ENCODE results near the gene ADGRG4. TPM values are rescaled to one million over a fixed set of nuclear protein-coding genes. Genes with fewer than 3 reads are reported as not detected.
"Not testable (repeated sequence)": the region's sequence is repeated elsewhere in the genome, so short reads cannot be mapped to it uniquely, and the experiment has no call there.

ADGRG4 gene
- polyA plus RNA-seq, 12 donors, result 0.03 to 0.06 (median 0.03) TPM; not detected in 2

DNA sequence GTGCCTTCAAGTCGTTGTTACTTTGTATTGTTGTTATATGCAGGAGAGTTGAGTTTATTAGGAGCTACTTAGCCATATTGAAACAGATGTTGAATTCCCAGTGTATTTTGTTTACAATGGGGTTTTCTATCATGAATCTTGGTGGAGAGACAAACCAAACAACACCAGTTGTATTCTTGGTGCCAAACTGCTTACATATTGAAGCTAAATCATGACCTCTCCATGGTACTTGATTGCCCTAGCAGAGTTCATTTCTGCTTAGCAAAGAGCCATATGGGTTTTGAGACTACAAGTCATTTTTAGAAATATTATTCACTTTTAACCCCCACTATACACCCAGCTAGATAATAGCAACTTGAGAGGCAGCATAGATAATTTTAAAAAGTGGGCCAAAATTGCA lies 85.4 kb downstream of the ADGRG4 start:
- no peak for DNase-seq

DNA sequence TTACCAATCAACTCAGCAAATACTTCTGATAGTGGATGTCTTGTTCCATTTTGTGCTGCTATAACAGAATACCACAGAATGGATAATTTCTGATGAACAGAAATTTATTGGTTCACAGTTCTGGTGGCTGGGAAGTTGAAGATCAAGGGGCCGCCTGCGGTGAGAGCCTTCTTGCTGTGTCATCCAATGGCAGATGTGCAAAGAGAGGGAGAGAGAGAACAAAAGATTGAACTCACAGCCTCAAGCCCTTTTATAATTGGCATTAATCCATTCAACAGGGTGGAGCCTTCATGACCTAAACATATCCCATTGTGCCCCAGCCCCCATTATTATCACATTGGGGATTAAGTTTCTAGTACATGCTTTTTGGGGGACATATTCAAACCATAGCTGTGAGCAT lies 86.1 kb downstream of the ADGRG4 start:
- no peak for DNase-seq

DNA sequence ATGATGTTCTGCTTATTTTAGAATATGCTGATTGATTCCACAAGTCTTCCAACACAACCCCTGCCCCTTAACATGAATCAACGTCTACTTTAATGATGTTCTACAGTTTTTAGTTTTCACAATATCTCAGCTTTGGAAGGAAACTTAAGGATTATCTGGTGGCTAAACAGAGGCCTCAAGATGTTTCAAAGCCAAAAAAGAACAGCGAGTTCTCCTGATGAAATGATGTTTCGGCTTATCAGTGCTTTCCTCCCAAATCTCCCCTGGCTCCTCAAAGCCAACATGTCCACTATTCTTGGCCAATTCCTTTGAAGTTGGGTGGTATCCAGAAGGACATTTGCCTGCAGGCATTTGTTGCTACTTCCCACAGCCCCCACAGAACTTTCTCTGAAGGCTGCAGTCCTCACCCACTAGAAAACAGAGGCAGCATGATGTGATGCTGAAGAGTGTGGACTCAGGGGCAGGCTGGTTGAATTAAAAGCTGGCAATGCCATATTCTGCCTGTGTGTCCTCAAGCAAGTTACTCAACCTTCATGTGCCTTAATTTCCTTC lies 87.3 kb downstream of the ADGRG4 start:
- no peak for DNase-seq

DNA sequence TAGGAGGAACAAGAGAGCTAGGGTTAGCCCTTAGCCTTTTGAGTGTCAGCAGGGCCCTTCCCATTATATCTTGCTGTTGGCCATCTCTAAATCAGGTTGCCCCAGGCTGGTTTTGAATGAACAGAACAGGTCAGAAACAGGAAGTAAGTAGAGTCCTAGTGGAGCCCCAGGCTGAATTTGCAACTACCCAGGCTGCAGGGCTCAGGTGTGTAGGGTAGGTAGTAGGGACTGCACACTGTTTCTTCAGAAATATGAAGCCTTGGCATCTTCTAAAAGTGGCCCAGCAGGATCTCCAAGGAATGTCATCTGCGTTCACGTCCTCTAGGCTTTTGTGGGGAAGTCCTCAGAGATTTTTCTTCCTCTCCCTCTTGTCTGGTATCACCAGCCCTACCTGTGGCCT lies 90.2 kb downstream of the ADGRG4 start:
- no peak for DNase-seq

DNA sequence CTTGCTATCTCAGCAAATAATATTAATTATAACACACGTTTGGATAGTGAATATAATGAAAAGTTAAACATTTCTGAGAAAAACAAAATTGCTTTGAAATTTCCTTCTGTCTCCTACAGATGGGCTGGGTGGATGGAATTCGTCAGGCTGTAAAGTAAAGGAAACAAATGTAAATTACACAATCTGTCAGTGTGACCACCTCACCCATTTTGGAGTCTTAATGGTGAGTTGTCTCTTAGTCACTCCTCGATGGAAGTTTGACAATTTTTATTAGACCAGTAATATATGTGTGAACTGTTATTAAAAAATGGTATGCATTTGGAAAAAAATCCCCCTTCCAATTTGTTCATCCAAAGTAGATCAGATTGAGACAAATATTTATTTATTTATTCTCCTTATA lies 94.5 kb downstream of the ADGRG4 start:
- no peak for DNase-seq

DNA sequence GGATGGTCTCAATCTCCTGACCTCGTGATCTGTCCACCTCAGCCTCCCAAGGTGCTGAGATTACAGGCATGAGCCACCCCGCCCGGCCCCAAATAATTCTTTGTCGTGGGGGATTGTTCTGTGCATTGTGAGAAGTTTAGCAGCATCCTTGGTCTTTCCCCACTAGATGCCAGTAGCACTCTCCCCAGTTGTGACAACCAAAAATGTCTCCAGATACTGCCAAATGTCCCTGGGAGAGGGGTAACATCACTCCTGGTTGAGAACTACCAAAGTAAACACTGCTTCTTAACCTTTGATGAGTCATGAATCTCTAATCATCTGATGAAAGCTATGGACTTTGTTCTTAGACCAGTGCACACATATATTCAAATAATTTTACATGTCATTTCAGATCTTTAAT lies 96.2 kb downstream of the ADGRG4 start:
- DNase-seq, result no peak

DNA sequence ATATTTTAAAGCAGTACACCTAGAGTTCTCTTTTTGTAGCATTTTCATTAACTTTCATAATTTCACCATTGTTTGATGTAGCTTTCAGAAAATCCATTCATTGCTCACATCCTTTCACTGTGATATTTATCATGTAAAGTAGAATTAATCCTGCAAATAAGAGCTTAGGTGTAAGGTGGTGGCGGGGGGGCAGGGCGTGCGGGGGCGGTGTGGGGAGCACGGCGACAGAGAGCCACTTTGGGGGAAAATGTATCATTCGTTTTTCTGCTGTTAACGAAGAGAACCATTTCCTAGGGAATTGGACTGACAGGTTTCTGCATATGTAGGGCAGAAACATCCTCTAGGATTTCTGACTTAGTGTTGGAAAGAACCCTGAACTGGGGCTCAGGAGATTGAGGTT lies 104.4 kb downstream of the ADGRG4 start:
- DNase-seq, result no peak

DNA sequence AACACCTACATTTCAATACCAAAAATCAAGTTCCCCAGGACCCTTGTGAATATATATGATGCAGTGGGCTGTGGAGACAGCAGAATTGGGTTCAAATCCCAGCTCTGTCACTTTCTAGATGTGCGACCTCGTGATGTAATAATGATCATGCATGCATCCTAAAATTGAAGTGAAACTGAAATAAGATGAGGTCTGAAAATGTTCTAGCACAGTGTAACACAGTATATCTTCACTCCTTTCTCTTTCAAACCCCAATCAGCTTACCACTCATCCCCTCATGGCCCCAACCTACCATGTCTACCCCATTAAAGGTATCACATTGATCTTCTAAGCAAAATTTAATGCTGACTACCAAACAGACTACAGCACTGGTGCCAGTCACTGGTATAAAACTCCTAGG lies 117.0 kb downstream of the ADGRG4 start:
- DNase-seq, result no peak

DNA sequence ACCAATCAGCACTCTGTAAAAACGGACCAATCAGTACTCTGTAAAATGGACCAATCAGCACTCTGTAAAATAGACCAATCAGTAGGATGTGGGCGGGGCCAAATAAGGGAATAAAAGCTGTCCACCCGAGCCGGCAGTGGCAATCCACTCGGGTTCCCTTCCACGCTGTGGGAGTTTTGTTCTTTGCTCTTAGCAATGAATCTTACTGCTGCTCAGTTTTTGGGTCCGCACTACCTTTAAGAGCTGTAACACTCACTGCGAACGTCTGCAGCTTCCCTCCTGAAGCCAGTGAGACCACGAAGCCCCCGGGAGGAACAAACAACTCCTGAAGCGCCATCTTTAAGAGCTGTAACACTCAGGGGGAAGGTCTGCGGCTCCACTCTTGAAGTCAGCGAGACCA lies 120.6 kb downstream of the ADGRG4 start:
- DNase-seq, result no peak

DNA sequence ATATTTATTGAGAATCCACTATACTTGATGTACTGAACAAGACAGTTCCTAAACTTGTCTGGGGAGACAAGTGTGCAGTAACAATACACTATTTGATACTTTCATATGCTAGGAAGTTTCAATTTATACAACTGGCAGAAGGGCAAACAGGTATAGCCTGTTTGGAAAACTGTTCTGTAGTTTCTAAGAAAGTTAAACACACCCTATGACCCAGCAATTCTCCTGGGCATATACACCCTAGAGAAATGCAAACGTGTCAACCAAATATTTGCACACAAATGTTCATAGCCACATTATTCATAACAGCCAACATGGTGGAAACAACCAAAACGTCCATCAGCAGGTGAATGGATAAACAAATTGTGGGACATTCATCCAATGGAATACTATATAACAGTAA lies 123.0 kb downstream of the ADGRG4 start:
- DNase-seq, result no peak

DNA sequence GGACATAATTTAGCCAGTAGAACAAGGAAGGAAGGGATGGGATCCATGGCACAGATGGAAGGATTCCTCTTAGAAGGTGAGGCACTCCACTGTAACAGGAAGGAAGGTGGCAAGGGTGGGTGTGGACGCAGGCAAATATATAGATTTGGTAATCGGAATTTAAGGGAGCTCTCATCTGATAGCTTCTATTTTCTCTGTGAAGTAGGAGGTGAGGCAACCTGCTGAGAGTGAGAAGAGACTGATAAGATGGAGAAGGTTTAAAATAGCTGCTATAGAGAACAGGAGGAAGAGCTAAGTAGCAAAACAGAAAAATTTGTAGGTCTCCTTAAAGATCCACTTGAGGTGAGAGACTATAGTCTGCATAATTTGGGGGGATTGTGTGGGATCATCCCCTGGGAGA lies 125.2 kb downstream of the ADGRG4 start:
- no peak for DNase-seq

DNA sequence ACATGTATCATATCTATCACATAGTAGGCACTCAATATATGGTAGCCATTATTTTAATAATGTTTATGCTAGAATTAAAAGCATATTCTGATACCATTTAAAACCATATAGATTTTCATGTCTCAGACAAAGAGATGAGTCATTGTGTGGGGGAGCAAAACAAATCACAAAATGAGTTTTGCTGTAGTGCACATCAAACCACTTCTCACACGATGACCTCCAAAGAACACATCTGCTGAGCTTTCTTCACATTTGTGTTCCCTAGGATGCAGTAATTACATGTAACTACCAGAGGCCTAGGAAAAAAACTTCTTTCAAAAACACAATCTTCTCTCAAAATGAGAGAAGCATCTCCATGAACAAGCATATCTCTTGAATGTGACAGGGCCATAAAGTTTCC lies 130.9 kb downstream of the ADGRG4 start:
- no peak for DNase-seq

DNA sequence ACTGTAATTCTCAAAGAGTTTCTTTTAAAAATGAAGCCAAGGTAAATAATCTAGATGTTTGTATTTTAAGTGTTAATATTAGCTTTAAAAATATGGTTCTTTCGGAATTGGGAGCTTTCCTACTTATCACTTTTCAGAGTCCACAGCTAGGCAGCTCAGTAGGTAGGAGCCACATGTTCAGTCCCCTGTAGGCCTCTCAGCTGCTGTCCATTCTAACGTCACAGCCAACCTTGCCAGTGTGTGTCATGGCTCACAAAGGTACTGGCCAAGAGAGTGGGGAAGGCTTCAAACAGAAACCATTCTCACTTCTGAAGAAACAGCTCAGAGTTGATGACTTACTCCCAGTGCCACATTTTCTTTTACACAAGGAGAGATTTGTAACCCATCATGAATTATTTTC lies 137.0 kb downstream of the ADGRG4 start:
- DNase-seq, result no peak

DNA sequence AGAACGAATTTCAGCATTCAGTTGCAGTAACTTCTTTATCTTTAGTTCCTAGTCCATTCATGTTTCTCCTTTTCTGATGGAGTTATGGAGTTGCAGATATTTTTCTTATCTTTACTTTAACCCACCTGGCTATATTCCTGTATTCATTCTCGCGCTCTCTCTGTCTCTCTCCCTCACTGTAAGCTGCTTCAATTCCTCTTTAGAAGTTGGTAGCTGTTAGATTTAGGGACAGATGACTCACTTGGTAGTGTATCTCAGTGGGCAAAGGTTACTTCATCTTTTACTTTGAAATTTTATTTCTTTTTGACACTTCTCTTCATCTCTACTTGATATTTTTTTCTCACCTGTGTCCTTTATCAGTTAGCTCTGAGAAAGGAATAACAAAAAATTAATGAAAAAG lies 137.4 kb downstream of the ADGRG4 start:
- no peak for DNase-seq

DNA sequence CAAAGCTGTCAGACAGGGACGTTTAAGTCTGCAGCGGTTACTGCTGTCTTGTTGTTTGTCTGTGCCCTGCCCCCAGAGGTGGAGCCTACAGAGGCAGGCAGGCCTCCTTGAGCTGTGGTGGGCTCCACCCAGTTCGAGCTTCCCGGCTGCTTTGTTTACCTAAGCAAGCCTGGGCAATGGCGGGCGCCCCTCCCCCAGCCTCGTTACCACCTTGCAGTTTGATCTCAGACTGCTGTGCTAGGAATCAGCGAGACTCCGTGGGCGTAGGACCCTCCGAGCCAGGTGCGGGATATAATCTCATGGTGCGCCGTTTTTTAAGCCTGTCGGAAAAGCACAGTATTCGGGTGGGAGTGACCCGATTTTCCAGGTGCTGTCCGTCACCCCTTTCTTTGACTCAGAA lies 144.9 kb downstream of the ADGRG4 start:
- not testable (repeated sequence) for DNase-seq

DNA sequence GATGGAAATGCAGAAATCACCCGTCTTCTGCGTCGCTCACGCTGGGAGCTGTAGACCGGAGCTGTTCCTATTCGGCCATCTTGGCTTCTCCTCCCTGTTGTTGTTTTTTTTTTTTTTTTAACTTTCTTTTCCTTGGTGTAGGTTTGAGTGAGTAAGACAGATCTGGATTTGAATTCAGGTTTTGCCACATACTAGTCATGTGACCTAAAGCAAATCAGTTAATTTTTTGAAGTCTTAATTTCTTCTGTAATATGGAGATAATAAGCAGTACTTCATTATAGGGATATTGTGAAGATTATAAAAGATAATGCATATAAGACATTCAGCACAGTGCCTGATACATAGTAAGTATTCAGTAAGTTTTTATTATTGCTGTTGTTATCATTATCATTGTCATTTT lies 145.4 kb downstream of the ADGRG4 start:
- no peak for DNase-seq

DNA sequence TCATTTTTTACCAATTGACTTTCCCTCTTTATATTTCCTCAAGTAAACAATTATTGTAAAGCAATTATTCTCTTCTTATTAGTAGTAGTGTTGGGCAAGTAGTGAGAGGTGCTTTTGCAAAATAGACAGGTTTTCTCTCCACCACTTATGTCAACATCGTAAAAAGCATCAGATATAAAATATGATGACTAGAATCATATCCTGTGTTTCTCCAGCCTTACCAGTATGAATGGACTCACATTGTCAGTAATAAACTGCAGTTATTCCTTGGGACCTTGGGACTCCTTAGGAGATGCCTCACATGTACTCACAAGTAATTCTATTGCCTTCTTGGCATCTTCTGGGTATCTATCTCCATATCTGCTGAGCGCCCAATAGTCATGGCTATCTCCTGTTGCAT lies 146.5 kb downstream of the ADGRG4 start:
- no peak for DNase-seq

DNA sequence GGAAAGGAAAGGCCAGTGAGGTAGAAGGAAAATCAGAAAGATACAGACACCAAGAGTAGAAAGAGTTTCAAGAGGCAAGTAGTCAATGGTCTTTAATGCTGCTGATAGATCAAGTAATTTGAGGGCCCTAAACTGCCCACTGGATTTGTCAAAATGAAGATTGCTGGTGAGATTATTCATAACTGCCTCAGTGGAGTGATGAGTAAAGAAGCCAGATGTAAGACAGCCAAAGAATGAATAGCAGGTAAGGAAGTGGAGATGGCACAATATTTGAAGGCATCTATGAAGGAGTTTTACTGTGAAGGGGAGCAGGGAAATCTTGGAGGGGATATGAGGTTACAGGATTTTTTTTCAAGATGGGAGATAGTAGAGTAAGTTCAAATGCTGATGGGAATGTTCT lies 147.2 kb downstream of the ADGRG4 start:
- no peak for DNase-seq

DNA sequence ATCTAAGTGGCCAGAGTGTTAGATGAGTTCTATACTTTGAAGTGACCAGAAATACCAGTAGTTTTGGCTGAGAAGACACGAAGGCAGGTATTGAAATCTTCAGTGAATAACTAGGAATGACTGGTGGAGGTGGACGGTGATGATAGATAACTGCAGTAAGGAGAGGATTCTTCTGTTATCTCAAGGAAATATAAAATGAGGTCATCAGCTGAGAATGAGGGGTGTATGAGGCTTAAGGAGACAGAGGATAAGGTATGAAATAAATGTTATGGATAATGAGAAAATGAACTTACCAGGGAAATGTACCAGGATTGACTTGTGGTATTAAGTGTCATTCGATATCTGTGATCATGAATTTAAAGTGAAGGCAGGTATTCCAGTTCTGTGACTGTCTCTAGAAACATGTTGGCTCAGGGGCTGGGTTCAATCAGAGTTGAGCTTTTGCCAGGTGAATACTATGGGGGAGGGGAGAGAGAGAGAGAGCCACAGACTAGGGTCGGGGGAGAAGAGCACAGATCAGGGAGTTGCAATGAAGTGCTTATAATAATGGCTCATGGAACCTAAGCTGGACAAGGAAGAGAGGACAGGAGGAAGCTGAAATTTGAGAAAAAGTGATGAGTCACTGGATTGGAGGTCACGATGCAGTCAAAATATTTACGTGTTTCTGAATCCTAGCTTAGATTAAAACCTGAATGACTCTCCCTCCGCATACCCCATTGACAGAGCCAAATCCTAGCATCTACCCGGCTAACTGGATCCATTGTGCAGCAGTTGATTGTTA lies 149.5 kb downstream of the ADGRG4 start:
- DNase-seq, result no peak

DNA sequence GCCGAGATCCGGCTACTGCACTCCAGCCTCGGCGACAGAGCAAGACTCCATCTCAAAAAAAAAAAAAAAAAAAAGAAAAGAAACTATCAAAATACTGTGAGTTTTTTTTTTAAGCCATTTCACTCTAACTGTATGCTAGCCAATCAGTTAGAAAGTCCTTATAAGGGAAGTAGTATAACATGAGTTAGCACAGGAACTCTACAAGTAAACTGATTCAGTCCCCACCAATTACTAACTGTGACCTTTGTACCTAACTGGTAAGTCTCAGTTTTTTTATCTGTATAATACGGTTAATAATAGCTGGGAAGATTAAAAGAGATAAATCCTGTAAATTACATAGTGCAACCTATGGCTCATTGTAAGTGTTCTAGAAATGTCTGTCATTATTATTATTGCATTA lies 151.9 kb downstream of the ADGRG4 start:
- DNase-seq, result no peak

DNA sequence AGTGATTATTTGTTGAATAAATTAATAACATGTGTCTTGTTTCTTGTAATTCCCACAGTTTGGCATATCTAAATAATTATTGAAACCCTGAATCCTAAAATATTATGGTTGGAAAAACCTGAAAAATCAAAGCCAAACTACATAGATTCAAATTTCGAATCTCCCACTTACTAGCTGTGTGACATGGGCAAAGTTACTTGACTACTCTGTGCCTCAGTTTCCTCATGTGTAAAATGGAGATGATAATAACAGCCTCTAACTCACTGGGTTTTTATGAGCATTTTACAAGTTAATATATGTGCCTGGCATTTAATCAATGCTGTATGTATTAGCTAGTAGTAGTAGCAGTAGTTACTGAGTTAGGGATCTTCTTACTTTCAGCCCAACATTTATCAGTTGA lies 152.4 kb downstream of the ADGRG4 start:
- DNase-seq, result no peak

DNA sequence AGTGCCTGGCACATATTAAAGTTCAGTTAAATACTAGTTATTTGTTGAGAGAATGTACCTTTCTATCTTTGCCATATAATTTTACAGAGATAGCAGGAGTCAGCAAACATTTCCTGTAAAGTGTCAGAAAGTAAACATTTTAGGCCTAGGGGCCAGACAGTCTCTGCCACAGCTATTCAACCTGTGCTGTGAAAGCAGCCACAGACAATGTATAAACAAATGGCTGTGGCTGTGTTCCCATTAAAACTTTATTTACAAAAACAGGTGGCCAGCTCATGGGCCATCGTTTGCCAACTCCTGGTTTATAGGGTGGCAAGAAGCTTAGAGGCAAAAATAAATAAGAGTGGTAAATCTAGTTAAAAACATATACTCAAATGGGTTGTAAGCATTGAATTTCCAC lies 153.0 kb downstream of the ADGRG4 start:
- no peak for DNase-seq

DNA sequence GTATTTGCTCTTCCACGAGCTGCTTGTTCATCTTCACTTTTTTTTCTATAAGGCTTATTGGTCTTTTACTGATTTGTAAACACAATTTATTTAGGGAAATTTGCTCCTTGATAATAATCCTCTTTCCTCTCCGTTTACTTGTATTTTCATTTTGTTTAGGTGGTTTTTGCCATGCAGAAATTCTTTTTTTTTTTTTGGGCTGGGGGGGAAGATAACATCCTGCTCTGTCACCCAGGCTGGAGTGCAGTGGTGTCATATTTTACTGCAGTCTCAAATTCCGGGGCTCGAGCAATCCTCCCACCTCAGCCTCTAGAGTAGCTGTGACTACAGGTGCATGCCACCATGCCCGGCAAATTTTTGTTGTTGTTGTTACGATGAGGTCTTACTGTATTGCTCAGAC lies 155.4 kb downstream of the ADGRG4 start:
- no peak for DNase-seq

DNA sequence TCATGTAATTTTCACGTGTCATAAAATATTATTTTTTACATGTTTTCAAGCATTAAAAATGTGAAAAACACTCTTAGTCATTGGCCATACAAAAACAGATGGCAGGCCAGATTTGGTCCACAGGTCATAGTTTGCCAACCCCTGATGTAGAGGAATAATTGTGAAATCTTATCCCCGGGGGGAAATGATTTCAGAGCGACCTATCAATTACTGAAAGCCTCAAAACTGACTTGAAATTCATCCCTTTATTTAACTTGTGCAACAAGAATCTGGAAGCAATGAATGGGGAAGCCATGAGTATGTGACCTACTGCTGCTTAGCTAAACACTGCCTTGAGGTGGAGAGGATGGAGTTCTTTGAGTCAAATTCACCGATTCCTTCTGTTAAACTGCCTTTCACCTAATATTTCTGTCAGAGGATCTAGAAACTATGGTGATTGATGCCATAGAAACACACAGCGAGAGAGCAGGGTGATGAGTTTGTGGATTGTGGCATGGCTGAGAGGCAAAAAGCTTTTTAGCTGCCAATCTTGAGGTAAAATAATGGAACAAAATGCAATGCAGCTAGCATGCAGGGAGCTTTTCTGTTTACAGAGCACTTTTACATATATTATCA lies 156.6 kb downstream of the ADGRG4 start:
- DNase-seq, result no peak

Measured in muscle of arm (tissue), 12 donors.